GM23338 (cell line): ENCODE data around the gene PSMD13. TPM values are rescaled to one million over a fixed set of nuclear protein-coding genes. Genes with fewer than 3 reads are reported as not detected.

ENCODE experiments used
- ATAC-seq: fragments of 200-7000 bp; cut with Tn5 transposase; 3 replicates; pipeline ENCODE4 v1.9.1; 2020
- DNase-seq: peaks from one replicate; pipeline ENCODE4 v3.0.0-alpha.2; 2015; ENCODE audit warnings: low spot score
- H2AFZ ChIP-seq: fragments of 200-600 bp; sonication (generic); 2 replicates; pipeline ENCODE4 v1.8.0; 2016; ENCODE audit warnings: antibody characterized with exemption, mild to moderate bottlenecking, moderate library complexity
- H3F3A ChIP-seq: fragments of 200-600 bp; sonication (generic); replicated peaks from 2 replicates; pipeline ENCODE4 v1.8.0; 2017; ENCODE audit warnings: antibody characterized with exemption, mixed run types, low read depth
- H3K27ac ChIP-seq: fragments of 200-600 bp; sonication (generic); 2 replicates; pipeline ENCODE4 v1.6.1; 2016; ENCODE audit warnings: low read depth
- H3K27me3 ChIP-seq: fragments of 200-600 bp; sonication (generic); 2 replicates; pipeline ENCODE4 v1.8.0; 2016; ENCODE audit warnings: mild to moderate bottlenecking, mixed run types, moderate library complexity; ENCODE audit not compliant: insufficient read depth
- H3K36me3 ChIP-seq: fragments of 200-600 bp; sonication (generic); 2 replicates; pipeline ENCODE4 v1.8.0; 2016; ENCODE audit warnings: mild to moderate bottlenecking; ENCODE audit not compliant: insufficient read depth
- H3K4me1 ChIP-seq: fragments of 200-600 bp; sonication (generic); 2 replicates; pipeline ENCODE4 v1.8.0; 2016; ENCODE audit warnings: mild to moderate bottlenecking, moderate library complexity; ENCODE audit not compliant: insufficient read depth
- H3K4me2 ChIP-seq: fragments of 200-600 bp; sonication (generic); 2 replicates; pipeline ENCODE4 v1.7.1; 2017; ENCODE audit warnings: mixed run types
- H3K4me3 ChIP-seq: fragments of 200-600 bp; sonication (generic); 2 replicates; pipeline ENCODE4 v1.6.1; 2016; ENCODE audit warnings: mixed run types
- H3K79me2 ChIP-seq: fragments of 200-600 bp; sonication (generic); replicated peaks from 2 replicates; pipeline ENCODE4 v1.8.0; 2017; ENCODE audit warnings: mild to moderate bottlenecking; ENCODE audit not compliant: insufficient read depth
- H3K9me2 ChIP-seq: fragments of 200-600 bp; sonication (generic); 2 replicates; pipeline ENCODE4 v1.8.0; 2017; ENCODE audit not compliant: insufficient read depth
- H4K20me1 ChIP-seq: fragments of 200-600 bp; sonication (generic); replicated peaks from 2 replicates; pipeline ENCODE4 v1.8.0; 2017; ENCODE audit warnings: mild to moderate bottlenecking; ENCODE audit not compliant: insufficient read depth
- H3K27ac Mint-ChIP-seq: 2 replicates; pipeline ENCODE4 v1.8.0; 2020; ENCODE audit warnings: inconsistent platforms, mild to moderate bottlenecking, moderate library complexity, mixed read lengths
- H3K27me3 Mint-ChIP-seq: 3 replicates; pipeline ENCODE4 v1.8.0; 2022; ENCODE audit warnings: low read depth, mild to moderate bottlenecking, moderate library complexity, mixed read lengths, inconsistent platforms; ENCODE audit not compliant: insufficient read depth, poor library complexity
- H3K36me3 Mint-ChIP-seq: 3 replicates; pipeline ENCODE4 v1.8.0; 2021; ENCODE audit warnings: low read depth, mild to moderate bottlenecking, inconsistent platforms, moderate library complexity, mixed read lengths
- H3K4me1 Mint-ChIP-seq: 3 replicates; pipeline ENCODE4 v1.8.0; 2020; ENCODE audit warnings: mild to moderate bottlenecking, inconsistent platforms, mixed read lengths
- H3K4me3 Mint-ChIP-seq: 3 replicates; pipeline ENCODE4 v1.8.0; 2021; ENCODE audit warnings: moderate library complexity, mild to moderate bottlenecking, inconsistent platforms, mixed read lengths
- H3K9me3 Mint-ChIP-seq: 3 replicates; pipeline ENCODE4 v1.8.0; 2020; ENCODE audit warnings: moderate library complexity, mild to moderate bottlenecking, inconsistent platforms, mixed read lengths
- CREB1 ChIP-seq: fragments of 250-450 bp; sonication (Bioruptor Pico); IDR thresholded peaks from 2 replicates; pipeline ENCODE4 v1.5.0; 2020; ENCODE audit warnings: low read depth, mild to moderate bottlenecking, moderate library complexity
- ETS1 ChIP-seq: IDR thresholded peaks from 2 replicates; pipeline ENCODE4 v1.6.1; 2016; ENCODE audit warnings: antibody characterized with exemption
- EZH2 ChIP-seq: fragments of 200-600 bp; sonication (generic); IDR thresholded peaks from one replicate; pipeline ENCODE4 v1.8.0; 2017; ENCODE audit warnings: antibody characterized with exemption, mild to moderate bottlenecking, low read depth; ENCODE audit not compliant: unreplicated experiment
- EZH2phosphoT487 ChIP-seq: fragments of 200-600 bp; sonication (generic); IDR thresholded peaks from one replicate; pipeline ENCODE4 v1.8.1; 2018; ENCODE audit warnings: antibody characterized with exemption; ENCODE audit not compliant: unreplicated experiment
- JUNB ChIP-seq: IDR thresholded peaks from one replicate; pipeline ENCODE4 v1.6.1; 2016; ENCODE audit warnings: antibody characterized with exemption; ENCODE audit not compliant: unreplicated experiment
- NANOG ChIP-seq: IDR thresholded peaks from 2 replicates; pipeline ENCODE4 v1.6.1; 2016; ENCODE audit warnings: antibody characterized with exemption, borderline replicate concordance
- POLR2AphosphoS5 ChIP-seq: IDR thresholded peaks from 2 replicates; pipeline ENCODE4 v1.6.1; 2016; ENCODE audit warnings: antibody characterized with exemption, low read depth
- REST ChIP-seq: IDR thresholded peaks from one replicate; pipeline ENCODE4 v1.6.1; 2018; ENCODE audit warnings: antibody characterized with exemption; ENCODE audit not compliant: unreplicated experiment
- STAT1 ChIP-seq: IDR thresholded peaks from one replicate; pipeline ENCODE4 v1.6.1; 2016; ENCODE audit warnings: antibody characterized with exemption; ENCODE audit not compliant: unreplicated experiment
- ZNF114 ChIP-seq: fragments of 250-450 bp; sonication (Bioruptor Pico); IDR thresholded peaks from 2 replicates; pipeline ENCODE4 v1.5.0; 2020; ENCODE audit warnings: mild to moderate bottlenecking, moderate library complexity
- ZNF331 ChIP-seq: fragments of 250-450 bp; sonication (Bioruptor Pico); IDR thresholded peaks from 2 replicates; pipeline ENCODE4 v1.5.0; 2020; ENCODE audit warnings: low read depth, mild to moderate bottlenecking, moderate library complexity
- ZNF462 ChIP-seq: fragments of 250-450 bp; sonication (Bioruptor Pico); IDR thresholded peaks from 2 replicates; pipeline ENCODE4 v1.5.0; 2020; ENCODE audit warnings: mild to moderate bottlenecking, moderate library complexity
- polyA plus RNA-seq: library from polyadenylated mRNA; unstranded; fragments of >200 nt; fragmentation: Nextera tagmentation; extraction: Ambion mirVana; gene quantifications from 2 replicates; pipeline ENCODE4 v1.2.1, GENCODE V29; 2016
- total RNA-seq: library from RNA; depleted of rRNA; stranded (reverse); fragments of >200 nt; shearing (Covaris generic); gene quantifications from 2 replicates; pipeline ENCODE4 v1.2.3, GENCODE V29; 2014
- TF ChIP-seq, protein P1 (sequence below), 2 experiments: fragments of 200-600 bp in 1 of 2; sonication (generic) in 1 of 2; conservative IDR thresholded peaks; 2 replicates each; pipeline versions ENCODE4 v1.5.1 to v1.6.1; 2016 to 2017; ENCODE audit warnings: antibody characterized with exemption in 2 of 2, low read depth in 2 of 2, mild to moderate bottlenecking in 2 of 2, moderate library complexity in 1 of 2

PSMD13 gene
- total and polyA plus RNA-seq, 2 experiments from 2014 or later = 111 to 114 TPM

GRCh38 chr11:270451-271318, 33.9 kb downstream of the PSMD13 start:
- no peak for DNase-seq
- Histone ChIP-seq H3K27ac (no peak overlapping the region), H3K27me3 (no peaks in the 10 kb centered on the region), H3K79me2 (no peaks in the 10 kb centered on the region), H2AFZ (no peak overlapping the region), H3K9me2 (no peaks in the 10 kb centered on the region), H3K4me1 (peaks cover 14% of the 10 kb centered on the region; the same call in 1 of the 2 replicates), H3K4me3 (no peak overlapping the region), H4K20me1 (no peaks in the 10 kb centered on the region), H3F3A (0 out of 2 replicates have a peak, but pooled peaks cover 10% of the 10 kb centered on the region), H3K36me3 (0 out of 2 replicates have a peak, but pooled peaks cover 5% of the 10 kb centered on the region), H3K4me2 (no peak overlapping the region)
- no peak overlapping the region for H3K27ac Mint-ChIP-seq
- no peak for ATAC-seq
- peaks cover 15% of the 10 kb centered on the region for H3K9me3 Mint-ChIP-seq
- H3K4me1 Mint-ChIP-seq = peaks cover 22% of the 10 kb centered on the region
- H3K27me3 Mint-ChIP-seq = peaks cover 10% of the 10 kb centered on the region
- TF ChIP-seq ZNF331 (CRISPR knock-in tag) = no peak
- no peak for TF ChIP-seq STAT1
- TF ChIP-seq ZNF114 (CRISPR knock-in tag) = no peak
- TF ChIP-seq EZH2 = no peak
- no peak for TF ChIP-seq CREB1 (CRISPR knock-in tag)
- no peak for TF ChIP-seq EZH2phosphoT487
- TF ChIP-seq ZNF462 (CRISPR knock-in tag) = no peak
- no peak for TF ChIP-seq NANOG
- TF ChIP-seq REST = no peak
- TF ChIP-seq, protein P1, sequence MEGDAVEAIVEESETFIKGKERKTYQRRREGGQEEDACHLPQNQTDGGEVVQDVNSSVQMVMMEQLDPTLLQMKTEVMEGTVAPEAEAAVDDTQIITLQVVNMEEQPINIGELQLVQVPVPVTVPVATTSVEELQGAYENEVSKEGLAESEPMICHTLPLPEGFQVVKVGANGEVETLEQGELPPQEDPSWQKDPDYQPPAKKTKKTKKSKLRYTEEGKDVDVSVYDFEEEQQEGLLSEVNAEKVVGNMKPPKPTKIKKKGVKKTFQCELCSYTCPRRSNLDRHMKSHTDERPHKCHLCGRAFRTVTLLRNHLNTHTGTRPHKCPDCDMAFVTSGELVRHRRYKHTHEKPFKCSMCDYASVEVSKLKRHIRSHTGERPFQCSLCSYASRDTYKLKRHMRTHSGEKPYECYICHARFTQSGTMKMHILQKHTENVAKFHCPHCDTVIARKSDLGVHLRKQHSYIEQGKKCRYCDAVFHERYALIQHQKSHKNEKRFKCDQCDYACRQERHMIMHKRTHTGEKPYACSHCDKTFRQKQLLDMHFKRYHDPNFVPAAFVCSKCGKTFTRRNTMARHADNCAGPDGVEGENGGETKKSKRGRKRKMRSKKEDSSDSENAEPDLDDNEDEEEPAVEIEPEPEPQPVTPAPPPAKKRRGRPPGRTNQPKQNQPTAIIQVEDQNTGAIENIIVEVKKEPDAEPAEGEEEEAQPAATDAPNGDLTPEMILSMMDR (conservative IDR thresholded peaks at IDR 0.05; ENCODE audit: low read depth in 2 of 2) = no peak
- no peak for TF ChIP-seq ETS1
- TF ChIP-seq JUNB = no peak
- TF ChIP-seq POLR2AphosphoS5 = no peak
- peaks cover 11% of the 10 kb centered on the region; the same call in 1 of the 3 replicates for H3K36me3 Mint-ChIP-seq
- H3K4me3 Mint-ChIP-seq = no peak overlapping the region
